Hematopoietic multipotent progenitor cell treated with erythropoietin and hydrocortisone succinate and interleukin-3 and kit ligand, for 4 days (in vitro differentiated cells): Measurements from ENCODE around the gene TBC1D10B.

ENCODE experiments used
- DNase-seq: peaks from one replicate; pipeline ENCODE4 v3.0.0-alpha.2; 2015

Gene TBC1D10B

DNA sequence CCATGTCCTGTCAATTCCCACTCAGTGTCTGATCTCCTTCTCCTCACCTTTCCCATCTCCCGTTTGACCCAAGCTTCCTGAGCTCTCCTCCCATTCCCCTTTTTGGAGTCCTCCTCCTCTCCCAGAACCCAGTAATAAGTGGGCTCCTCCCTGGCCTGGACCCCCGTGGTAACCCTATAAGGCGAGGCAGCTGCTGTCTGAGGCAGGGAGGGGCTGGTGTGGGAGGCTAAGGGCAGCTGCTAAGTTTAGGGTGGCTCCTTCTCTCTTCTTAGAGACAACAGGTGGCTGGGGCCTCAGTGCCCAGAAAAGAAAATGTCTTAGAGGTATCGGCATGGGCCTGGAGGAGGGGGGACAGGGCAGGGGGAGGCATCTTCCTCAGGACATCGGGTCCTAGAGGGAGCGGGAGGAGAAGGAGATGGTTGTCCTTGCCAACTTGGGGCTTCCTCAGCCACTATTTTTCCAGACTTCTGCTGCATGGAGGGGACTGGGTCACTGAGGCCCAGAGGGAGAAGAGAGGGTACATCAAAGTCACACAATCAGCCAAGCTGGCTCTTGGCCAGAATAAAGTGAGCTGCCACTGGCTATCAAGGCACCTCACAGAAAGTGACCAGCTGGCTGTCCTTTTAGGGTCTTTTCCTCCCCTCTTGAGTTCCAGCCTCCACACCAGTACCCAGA is 1.9 kb upstream of the TBC1D10B start:
- DNase-seq, result no peak

- DNase-seq, result no peak
These were observed 1.0 kb upstream of the TBC1D10B start for GRCh38 chr16:30371248-30371816.

GRCh38 chr16:30369938-30370455 is 297 bp downstream of the TBC1D10B start:
- no peak for DNase-seq

- DNase-seq, result peak; percentile 37
These were observed 980 bp downstream of the TBC1D10B start for GRCh38 chr16:30369091-30369937.

DNA sequence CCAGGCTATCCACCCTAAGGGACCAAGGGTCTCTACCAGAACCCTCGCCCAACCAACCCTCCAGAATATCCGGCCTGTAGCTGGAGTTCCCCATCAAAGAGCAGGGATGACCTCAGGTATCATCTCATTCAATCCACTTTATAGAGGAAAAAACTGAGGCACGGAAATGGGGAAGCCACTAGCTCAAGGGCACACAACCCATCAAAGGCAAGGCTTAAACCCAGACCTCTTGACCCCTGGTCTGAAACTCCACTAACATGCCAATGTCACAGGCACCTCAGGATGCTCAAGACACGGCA is 1.6 kb downstream of the TBC1D10B start:
- no peak for DNase-seq

GRCh38 chr16:30368122-30368791 is 2.0 kb downstream of the TBC1D10B start:
- DNase-seq, result peak; percentile 55

DNA sequence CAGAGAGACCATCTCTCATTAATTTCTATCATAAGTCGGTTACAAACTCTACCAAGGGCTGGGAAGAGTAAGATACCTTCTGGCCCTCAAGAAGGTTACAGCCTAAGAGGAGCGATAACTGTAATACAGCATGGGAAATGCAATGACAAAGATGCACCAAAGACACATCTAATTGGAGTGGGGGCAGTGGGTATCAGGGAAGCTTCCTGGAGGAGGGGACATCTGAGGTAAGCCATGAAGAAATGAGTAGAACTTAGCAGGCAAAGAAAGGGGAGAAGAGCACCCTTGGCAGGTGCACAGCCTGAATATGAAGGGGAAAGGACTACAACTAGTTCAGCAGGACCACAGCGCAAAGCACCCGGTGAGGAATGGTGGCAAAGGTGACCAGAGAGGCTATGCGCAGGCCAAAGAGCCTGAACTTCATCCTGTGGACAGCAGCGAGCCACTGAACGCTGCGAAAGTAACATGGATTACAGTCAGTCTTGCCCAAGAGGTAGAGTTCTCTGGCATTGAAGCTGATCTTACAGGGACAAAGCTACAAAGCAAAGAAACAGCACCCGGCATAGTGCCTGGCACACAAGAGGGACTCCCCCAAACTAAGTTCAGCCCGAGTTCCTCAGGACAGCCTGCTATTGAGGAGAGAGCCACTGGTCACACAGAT is 2.8 kb downstream of the TBC1D10B start:
- DNase-seq, result no peak

- no peak for DNase-seq
These were observed 3.8 kb downstream of the TBC1D10B start for GRCh38 chr16:30366511-30366910.

DNA sequence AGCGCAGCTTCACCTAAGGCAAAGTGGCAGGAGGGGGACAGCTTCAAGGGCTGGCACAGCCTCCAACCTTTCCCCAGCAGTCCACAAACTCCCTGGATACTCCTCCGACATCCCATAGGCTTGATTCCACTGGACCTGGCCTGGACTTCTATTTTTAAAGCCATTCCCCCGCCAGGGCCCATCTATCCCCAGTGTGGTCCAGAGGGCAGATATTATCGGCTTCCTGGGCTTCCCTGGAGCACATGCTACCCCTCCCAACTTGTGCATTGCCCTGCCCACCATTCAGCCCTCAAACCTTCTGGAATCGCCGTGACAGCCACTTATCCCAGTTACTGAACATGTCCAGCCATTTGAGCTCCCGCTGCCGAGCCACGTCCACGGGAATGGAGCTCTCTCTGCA is 5.1 kb downstream of the TBC1D10B start:
- DNase-seq, result no peak

- no peak for DNase-seq
These were observed 9.1 kb downstream of the TBC1D10B start for GRCh38 chr16:30361180-30361579.

- DNase-seq, result no peak
These were observed 10.5 kb downstream of the TBC1D10B start for GRCh38 chr16:30359871-30360170.

GRCh38 chr16:30358990-30359870 is 11.1 kb downstream of the TBC1D10B start:
- DNase-seq, result no peak

GRCh38 chr16:30358577-30358936 is 11.7 kb downstream of the TBC1D10B start:
- DNase-seq, result no peak

GRCh38 chr16:30357715-30358576 is 12.3 kb downstream of the TBC1D10B start:
- no peak for DNase-seq

DNA sequence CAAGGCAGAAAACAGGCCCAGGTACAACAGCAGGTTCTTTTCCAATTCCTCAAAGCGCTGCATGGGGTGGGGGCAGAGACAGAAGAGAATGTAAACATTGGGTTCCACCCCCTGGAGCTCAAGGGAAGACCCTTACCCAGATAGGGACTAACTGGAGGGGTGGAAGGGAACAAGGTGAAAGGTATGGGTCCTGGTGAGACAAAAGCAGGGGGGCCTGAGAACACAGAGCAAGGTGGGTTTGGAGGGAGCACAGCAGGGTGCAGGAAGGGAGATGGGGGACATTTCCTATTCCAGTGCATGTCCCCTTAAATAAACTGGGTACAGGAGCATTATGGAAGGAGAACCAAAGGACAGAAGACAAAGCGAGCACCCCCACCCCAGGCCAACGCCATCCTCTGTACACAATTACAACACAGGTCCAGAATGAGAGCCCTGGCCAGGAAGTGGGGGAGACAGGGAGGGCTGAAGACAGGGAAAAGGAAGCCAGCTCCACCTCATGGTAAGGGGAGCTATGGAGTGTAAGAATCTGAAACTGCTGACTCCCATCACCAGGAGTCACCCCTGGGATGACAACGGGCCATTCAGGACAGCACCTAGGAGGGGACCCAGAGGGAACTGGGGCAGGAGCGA is 13.1 kb downstream of the TBC1D10B start:
- DNase-seq, result no peak

GRCh38 chr16:30356401-30357084 is 13.8 kb downstream of the TBC1D10B start:
- peak; percentile 35 for DNase-seq

- DNase-seq, result no peak
These were observed 14.4 kb downstream of the TBC1D10B start for GRCh38 chr16:30355954-30356308.

DNA sequence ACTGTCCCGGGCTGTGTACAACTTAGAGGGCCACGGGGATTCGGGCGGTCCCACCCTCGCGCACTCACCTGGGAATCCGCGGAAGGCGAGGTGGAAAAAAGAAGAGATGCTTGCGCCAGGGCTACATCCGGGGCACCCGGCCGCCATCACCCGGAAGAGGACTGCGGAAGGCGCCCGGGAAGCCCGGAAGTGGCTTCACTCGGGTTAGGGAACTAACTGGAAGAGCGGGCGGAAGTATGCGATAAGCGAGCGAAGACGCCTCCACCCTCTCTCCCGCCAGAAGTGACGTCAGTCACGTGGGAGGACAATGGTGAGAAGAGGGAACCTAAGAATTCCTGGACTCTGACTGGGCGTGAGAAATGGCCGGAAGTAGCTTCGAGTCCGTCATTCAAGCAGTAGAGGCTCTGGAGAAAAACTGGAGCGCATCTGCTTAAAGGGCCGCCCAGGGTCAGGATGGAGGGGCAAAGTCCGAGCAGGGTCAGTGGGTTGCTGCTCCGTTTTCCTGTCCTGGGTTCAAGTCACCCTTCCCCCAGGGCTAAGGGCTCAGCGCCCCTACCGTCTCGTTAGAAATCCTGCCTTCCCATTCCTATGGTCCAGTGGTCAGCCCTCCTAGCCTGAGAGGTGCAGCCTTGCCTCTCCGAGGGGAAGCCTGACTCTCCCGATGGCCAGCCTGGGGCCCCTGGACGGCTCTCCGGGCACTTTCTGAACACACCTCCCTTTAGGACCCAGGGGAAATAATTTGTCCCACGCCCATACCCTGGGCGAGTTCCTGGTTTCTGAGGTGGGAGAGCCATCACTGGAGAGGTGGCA is 14.9 kb downstream of the TBC1D10B start, which contains the start of gene CD2BP2:
Gene CD2BP2, minus strand, starts transcription at position 165 of the 810 bp plus-strand sequence. CDS start 627 bp downstream, outside the sequence.
- peak; percentile 99 for DNase-seq
